Measurements from ENCODE around the gene GPX2.

GPX2 gene

DNA sequence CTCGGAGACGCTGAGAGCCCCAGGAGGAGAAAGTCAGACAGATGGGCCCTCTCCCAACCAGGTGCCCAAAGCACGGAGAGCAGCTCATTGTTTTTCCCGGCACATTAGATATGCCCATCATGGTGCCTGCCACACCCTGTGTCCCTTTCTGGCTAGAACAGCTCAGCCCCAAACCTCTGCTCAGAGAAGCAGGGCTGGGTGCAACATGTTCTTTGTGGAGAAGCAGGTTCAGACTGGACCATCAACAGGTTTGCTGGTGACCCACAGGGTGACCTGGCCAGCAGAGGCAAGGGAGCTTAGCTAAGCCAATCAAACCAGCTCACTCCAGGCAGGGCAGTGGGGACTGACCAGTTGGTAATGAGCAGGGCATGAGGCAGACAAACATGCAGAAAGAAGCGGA lies 16.2 kb upstream of the GPX2 start:
- H3K9ac ChIP-seq (ENCODE audit: low read length in 2 of 2), result no peak overlapping the region
- H3K36me3 ChIP-seq (ENCODE audit: control insufficient read depth in 2 of 2, insufficient read depth in 2 of 2, low read length in 2 of 2), result no peaks in the 10 kb centered on the region
- H3K4me1 ChIP-seq (ENCODE audit: control insufficient read depth, insufficient read depth, low read length), result no peaks in the 10 kb centered on the region
- no peaks in the 10 kb centered on the region for H3K9me3 ChIP-seq (ENCODE audit: control insufficient read depth in 2 of 2, low read length in 2 of 2)
- H3K4me3 ChIP-seq (ENCODE audit: low read length in 2 of 2), result no peak overlapping the region
- H3K27ac ChIP-seq (ENCODE audit: low read length), result no peak overlapping the region
- no peaks in the 10 kb centered on the region for H3K27me3 ChIP-seq (ENCODE audit: control insufficient read depth in 1 of 2, insufficient read depth in 2 of 2, low read length in 2 of 2)

DNA sequence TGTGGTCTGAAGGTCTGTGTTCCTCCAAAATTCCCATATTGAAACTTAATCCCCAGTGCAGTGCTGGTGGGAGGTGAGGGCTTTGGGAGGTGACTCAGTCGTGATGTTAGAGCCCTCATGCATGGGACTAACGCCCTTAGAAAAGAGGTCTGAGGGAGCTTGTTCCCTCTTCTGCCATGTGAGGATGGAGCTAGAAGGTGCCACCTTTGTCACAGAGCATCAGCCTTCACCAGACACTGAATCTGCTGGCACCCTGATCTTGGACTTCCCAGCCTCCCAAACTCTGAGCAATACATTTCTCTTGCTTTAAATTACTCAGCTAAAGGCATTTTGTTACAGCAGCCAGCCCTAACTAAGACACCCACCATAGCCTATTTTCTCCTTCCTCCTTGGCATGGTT lies 15.7 kb upstream of the GPX2 start:
- Histone ChIP-seq H3K27ac (ENCODE audit: low read length) (no peak overlapping the region), H3K4me1 (ENCODE audit: control insufficient read depth, insufficient read depth, low read length) (peaks cover 3% of the 10 kb centered on the region), H3K9ac (ENCODE audit: low read length in 2 of 2) (no peak overlapping the region)

DNA sequence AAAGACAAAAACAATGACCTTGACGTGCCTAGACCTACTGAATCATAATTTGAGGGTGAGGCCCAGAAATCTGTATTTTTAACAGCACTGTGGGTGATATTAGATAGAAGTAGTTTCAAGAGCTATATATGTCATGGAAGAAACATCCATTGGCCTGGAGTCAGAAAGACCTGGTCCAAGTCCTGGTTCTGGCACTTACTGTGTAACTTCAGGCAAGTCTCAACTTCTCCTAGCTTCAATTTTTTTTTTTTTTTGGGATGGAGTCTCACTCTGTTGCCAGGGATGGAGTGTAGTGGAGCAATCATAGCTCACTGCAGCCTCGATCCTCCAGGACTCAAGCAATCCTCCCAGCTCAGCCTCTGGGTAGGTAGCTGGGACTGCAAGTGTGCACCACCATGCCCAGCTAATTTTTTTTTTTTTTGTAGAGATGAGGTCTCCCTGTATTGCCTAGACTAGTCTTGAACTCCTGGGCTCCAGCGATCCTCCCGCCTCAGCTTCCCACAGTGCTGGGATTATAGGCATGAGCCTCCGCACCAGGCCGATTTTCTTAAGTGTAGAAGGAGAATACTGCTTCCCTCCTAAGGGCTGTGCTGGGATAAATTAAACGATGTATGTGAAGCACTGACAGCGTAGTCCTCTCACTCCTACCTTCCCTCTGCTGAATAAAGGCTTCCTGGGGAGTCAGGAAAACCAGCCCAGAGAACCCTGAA lies 14.3 kb upstream of the GPX2 start:
- no peak overlapping the region for H3K4me3 ChIP-seq (ENCODE audit: low read length in 2 of 2)
- H3K9me3 ChIP-seq (ENCODE audit: control insufficient read depth in 2 of 2, low read length in 2 of 2), result no peaks in the 10 kb centered on the region
- H3K9ac ChIP-seq (ENCODE audit: low read length in 2 of 2), result no peak overlapping the region
- H3K36me3 ChIP-seq (ENCODE audit: control insufficient read depth in 2 of 2, insufficient read depth in 2 of 2, low read length in 2 of 2), result no peaks in the 10 kb centered on the region
- no peaks in the 10 kb centered on the region for H3K27me3 ChIP-seq (ENCODE audit: control insufficient read depth in 1 of 2, insufficient read depth in 2 of 2, low read length in 2 of 2)
- H3K4me1 ChIP-seq (ENCODE audit: control insufficient read depth, insufficient read depth, low read length), result peaks cover 17% of the 10 kb centered on the region
- H3K27ac ChIP-seq (ENCODE audit: low read length), result no peak overlapping the region

More for the DNA sequence above, 15.7 kb upstream of the GPX2 start:
- no peaks in the 10 kb centered on the region for H3K36me3 ChIP-seq (ENCODE audit: control insufficient read depth in 2 of 2, insufficient read depth in 2 of 2, low read length in 2 of 2)
- no peak overlapping the region for H3K4me3 ChIP-seq (ENCODE audit: low read length in 2 of 2)
- no peaks in the 10 kb centered on the region for H3K27me3 ChIP-seq (ENCODE audit: control insufficient read depth in 1 of 2, insufficient read depth in 2 of 2, low read length in 2 of 2)
- no peaks in the 10 kb centered on the region for H3K9me3 ChIP-seq (ENCODE audit: control insufficient read depth in 2 of 2, low read length in 2 of 2)

DNA sequence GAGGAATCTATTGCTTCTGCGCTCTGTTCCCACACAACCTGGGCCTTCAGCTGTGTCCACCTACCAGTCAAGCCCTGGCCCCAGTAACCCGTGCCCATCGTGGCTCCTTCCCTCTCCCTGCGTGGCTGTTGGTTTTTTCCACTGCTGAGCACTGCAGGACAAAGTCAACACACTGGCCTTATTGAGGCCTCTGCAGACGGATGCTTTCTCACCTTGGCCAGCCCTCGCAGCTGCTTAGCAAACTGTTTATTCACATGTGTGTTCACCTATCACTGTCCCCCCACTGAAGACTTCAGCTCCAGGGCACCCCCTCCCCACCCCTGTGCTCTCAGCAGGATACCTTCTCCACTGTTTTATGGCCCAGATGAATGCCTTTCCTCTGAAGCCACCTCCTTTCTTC lies 12.8 kb upstream of the GPX2 start:
- no peak overlapping the region for H3K27ac ChIP-seq (ENCODE audit: low read length)
- no peaks in the 10 kb centered on the region for H3K36me3 ChIP-seq (ENCODE audit: control insufficient read depth in 2 of 2, insufficient read depth in 2 of 2, low read length in 2 of 2)
- no peak overlapping the region for H3K4me3 ChIP-seq (ENCODE audit: low read length in 2 of 2)
- no peak overlapping the region for H3K9ac ChIP-seq (ENCODE audit: low read length in 2 of 2)
- no peaks in the 10 kb centered on the region for H3K9me3 ChIP-seq (ENCODE audit: control insufficient read depth in 2 of 2, low read length in 2 of 2)
- H3K4me1 ChIP-seq (ENCODE audit: control insufficient read depth, insufficient read depth, low read length), result peaks cover 22% of the 10 kb centered on the region
- no peaks in the 10 kb centered on the region for H3K27me3 ChIP-seq (ENCODE audit: control insufficient read depth in 1 of 2, insufficient read depth in 2 of 2, low read length in 2 of 2)

DNA sequence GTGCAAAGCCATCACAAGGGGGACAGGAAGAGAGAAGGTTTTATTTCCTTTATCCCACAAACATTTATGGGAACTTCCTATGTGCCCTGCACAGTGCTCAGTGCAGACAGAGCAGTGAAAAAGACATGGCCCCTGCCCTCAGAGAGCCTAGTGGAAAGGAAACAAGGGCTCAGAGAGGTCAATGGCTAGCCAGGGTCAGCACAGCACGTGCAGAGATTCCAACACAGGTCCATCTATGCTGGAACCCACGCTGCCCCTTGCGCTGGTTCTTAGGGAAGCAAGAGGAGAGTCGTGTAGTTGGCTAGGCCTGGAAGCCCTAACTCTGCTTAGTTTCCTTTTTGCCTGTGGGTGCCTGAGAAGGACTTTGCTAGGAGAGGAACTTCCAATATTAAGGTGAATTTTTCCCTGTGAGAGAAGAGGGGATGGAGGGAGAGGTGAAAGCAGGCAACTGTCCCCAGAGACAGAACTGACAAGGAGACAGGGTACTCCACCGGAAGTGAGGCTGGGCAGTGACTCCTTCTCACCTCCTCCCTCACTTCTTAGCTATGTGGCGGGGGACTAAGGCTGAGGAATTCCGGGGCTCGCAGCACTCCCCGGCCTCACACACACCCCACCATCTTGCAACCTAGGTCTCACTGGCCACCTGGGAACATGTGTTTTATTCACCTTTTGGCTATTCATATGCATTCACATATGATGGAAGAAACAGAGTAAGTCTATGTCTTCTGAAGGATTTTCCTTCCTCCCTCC lies 12.1 kb upstream of the GPX2 start:
- Histone ChIP-seq H3K4me1 (ENCODE audit: control insufficient read depth, insufficient read depth, low read length) (peaks cover 22% of the 10 kb centered on the region), H3K4me3 (ENCODE audit: low read length in 2 of 2) (no peak overlapping the region), H3K27me3 (ENCODE audit: control insufficient read depth in 1 of 2, insufficient read depth in 2 of 2, low read length in 2 of 2) (no peaks in the 10 kb centered on the region), H3K36me3 (ENCODE audit: control insufficient read depth in 2 of 2, insufficient read depth in 2 of 2, low read length in 2 of 2) (no peaks in the 10 kb centered on the region), H3K9ac (ENCODE audit: low read length in 2 of 2) (no peak overlapping the region), H3K9me3 (ENCODE audit: control insufficient read depth in 2 of 2, low read length in 2 of 2) (no peaks in the 10 kb centered on the region), H3K27ac (ENCODE audit: low read length) (no peak overlapping the region)

DNA sequence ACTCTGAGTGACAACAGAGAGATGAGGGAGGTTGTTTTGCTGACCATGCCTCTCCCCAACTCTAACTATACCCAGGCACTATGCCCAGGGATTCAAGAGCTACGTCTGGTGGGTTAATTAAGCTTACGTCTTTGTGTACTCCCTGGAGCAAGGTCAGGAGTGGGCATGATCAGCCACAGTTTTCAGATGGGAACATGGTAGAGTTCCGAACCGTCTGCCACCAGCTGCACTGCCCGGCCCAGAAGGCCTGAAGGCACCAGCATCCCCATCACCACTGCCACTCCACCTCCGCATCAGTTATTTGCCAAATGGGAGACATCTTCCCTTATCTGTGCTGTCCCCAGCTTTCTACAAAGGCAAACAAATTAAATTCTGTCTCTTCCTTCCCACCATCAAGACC lies 11.1 kb upstream of the GPX2 start:
- Histone ChIP-seq H3K4me1 (ENCODE audit: control insufficient read depth, insufficient read depth, low read length) (peaks cover 22% of the 10 kb centered on the region), H3K36me3 (ENCODE audit: control insufficient read depth in 2 of 2, insufficient read depth in 2 of 2, low read length in 2 of 2) (peaks cover 0 to 1% of the 10 kb centered on the region in 2 donors), H3K9ac (ENCODE audit: low read length in 2 of 2) (no peak overlapping the region), H3K9me3 (ENCODE audit: control insufficient read depth in 2 of 2, low read length in 2 of 2) (no peaks in the 10 kb centered on the region), H3K27ac (ENCODE audit: low read length) (no peak overlapping the region), H3K4me3 (ENCODE audit: low read length in 2 of 2) (no peak overlapping the region), H3K27me3 (ENCODE audit: control insufficient read depth in 1 of 2, insufficient read depth in 2 of 2, low read length in 2 of 2) (no peaks in the 10 kb centered on the region)

DNA sequence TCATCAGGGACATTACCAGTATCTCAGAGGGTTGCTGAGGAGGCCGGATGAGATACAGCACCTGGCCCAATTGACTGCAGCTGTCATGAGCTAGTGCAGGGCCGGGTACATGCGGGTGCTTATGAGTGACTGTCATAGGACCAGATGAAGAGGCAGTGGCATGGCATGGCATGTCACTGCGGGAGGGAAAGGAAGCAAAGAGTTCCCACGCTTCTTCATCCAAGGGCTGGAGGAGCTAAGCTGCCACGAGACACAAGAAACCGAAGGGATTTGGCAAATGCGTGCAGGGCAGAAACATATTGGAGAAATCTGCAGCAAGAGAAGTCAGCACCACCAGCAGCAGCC lies 10.7 kb upstream of the GPX2 start:
- H3K27ac ChIP-seq (ENCODE audit: low read length), result peak overlapping the region; percentile 31
- H3K27me3 ChIP-seq (ENCODE audit: control insufficient read depth in 1 of 2, insufficient read depth in 2 of 2, low read length in 2 of 2), result no peaks in the 10 kb centered on the region
- no peak overlapping the region for H3K9ac ChIP-seq (ENCODE audit: low read length in 2 of 2)
- peaks cover 0 to 4% of the 10 kb centered on the region in 2 donors for H3K36me3 ChIP-seq (ENCODE audit: control insufficient read depth in 2 of 2, insufficient read depth in 2 of 2, low read length in 2 of 2)
- no peak overlapping the region for H3K4me3 ChIP-seq (ENCODE audit: low read length in 2 of 2)
- no peaks in the 10 kb centered on the region for H3K9me3 ChIP-seq (ENCODE audit: control insufficient read depth in 2 of 2, low read length in 2 of 2)
- peaks cover 22% of the 10 kb centered on the region for H3K4me1 ChIP-seq (ENCODE audit: control insufficient read depth, insufficient read depth, low read length)

DNA sequence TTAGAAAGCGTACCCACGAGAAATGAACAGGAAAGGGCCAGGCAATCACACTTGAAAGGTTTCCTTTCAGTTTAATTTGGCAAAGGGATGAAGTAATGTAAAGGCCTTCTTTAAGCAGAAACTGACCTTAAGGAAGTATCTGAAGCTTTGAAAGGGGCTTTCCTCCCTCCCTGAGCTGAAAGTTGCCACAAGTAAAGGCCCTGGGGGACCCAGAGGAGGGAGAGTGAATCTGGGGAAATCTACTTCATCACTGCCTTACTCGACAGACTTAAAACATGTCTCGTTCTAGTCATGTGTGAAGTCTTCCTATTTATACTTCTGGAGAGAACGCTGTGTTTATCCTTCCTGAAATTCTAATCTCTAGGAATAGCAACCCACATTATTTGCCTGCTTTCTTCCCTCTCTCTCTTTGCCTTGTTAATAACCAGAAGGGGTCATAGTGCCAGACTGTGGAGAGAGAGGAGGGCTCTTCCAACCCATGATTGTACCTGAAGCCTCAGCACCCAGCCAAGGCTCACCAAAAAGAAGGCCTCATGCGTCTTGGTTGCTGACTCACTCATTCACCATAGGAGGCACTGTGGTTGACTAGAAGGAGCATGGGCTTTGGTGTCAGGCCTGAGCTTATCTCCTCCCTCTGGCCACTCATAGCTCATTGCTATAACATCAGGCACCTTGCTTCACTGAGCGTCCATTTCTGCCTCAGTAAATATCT lies 10.2 kb upstream of the GPX2 start:
- no peaks in the 10 kb centered on the region for H3K9me3 ChIP-seq (ENCODE audit: control insufficient read depth in 2 of 2, low read length in 2 of 2)
- no peaks in the 10 kb centered on the region for H3K27me3 ChIP-seq (ENCODE audit: control insufficient read depth in 1 of 2, insufficient read depth in 2 of 2, low read length in 2 of 2)
- H3K27ac ChIP-seq (ENCODE audit: low read length), result peak overlapping the region; percentile 31
- no peak overlapping the region for H3K4me3 ChIP-seq (ENCODE audit: low read length in 2 of 2)
- peaks cover 0 to 4% of the 10 kb centered on the region in 2 donors for H3K36me3 ChIP-seq (ENCODE audit: control insufficient read depth in 2 of 2, insufficient read depth in 2 of 2, low read length in 2 of 2)
- peaks cover 22% of the 10 kb centered on the region for H3K4me1 ChIP-seq (ENCODE audit: control insufficient read depth, insufficient read depth, low read length)
- no peak overlapping the region for H3K9ac ChIP-seq (ENCODE audit: low read length in 2 of 2)

DNA sequence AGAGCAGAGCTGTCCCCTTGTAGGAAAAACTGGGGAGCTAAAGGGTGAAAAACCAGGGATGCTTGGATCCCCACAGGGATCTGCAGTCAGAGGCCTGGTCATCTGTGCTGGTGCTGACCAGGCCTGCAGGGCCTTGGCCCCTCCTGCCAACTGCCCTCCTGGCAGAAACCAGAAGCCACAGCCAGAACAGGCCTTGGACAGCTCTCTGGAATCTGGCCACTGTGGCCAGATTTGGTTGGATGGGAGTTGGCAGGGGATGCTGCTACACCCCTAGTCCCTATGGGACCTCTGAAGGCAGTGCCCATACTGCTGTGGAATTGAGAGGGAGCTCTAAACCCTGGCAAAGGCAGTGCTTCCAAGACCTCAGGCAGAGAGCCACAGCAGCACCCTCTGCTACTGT lies 9.2 kb upstream of the GPX2 start:
- Histone ChIP-seq H3K4me1 (ENCODE audit: control insufficient read depth, insufficient read depth, low read length) (peaks cover 22% of the 10 kb centered on the region), H3K9me3 (ENCODE audit: control insufficient read depth in 2 of 2, low read length in 2 of 2) (no peaks in the 10 kb centered on the region), H3K27ac (ENCODE audit: low read length) (no peak overlapping the region), H3K27me3 (ENCODE audit: control insufficient read depth in 1 of 2, insufficient read depth in 2 of 2, low read length in 2 of 2) (no peaks in the 10 kb centered on the region), H3K4me3 (ENCODE audit: low read length in 2 of 2) (no peak overlapping the region), H3K9ac (ENCODE audit: low read length in 2 of 2) (no peak overlapping the region), H3K36me3 (ENCODE audit: control insufficient read depth in 2 of 2, insufficient read depth in 2 of 2, low read length in 2 of 2) (peaks cover 0 to 4% of the 10 kb centered on the region in 2 donors)

DNA sequence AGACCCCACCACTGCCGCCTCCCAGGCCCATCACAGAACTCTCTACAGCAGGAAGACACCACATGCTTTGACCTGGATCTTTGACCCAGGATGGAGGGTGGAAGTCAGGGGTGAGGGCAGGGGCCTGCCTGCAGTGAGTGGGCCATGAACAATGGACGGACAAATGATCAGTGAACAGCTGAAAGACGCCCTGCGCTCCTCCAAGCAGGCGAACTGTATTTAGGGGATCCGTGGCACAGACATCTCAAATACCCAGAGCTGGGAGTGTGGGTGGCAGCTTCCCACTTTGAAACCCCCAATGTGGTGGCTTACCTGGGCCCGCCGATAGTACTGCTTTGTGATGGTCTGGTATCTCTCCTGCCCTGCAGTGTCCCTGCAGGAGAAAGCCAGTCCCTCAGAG lies 8.7 kb upstream of the GPX2 start:
- no peaks in the 10 kb centered on the region for H3K9me3 ChIP-seq (ENCODE audit: control insufficient read depth in 2 of 2, low read length in 2 of 2)
- H3K9ac ChIP-seq (ENCODE audit: low read length in 2 of 2), result no peak overlapping the region
- H3K27me3 ChIP-seq (ENCODE audit: control insufficient read depth in 1 of 2, insufficient read depth in 2 of 2, low read length in 2 of 2), result no peaks in the 10 kb centered on the region
- peaks cover 22% of the 10 kb centered on the region for H3K4me1 ChIP-seq (ENCODE audit: control insufficient read depth, insufficient read depth, low read length)
- no peak overlapping the region for H3K27ac ChIP-seq (ENCODE audit: low read length)
- H3K36me3 ChIP-seq (ENCODE audit: control insufficient read depth in 2 of 2, insufficient read depth in 2 of 2, low read length in 2 of 2), result peaks cover 0 to 4% of the 10 kb centered on the region in 2 donors
- H3K4me3 ChIP-seq (ENCODE audit: low read length in 2 of 2), result no peak overlapping the region

All from stomach smooth muscle (tissue), 2 donors.